Ishikawa (cell line): ENCODE results near the gene ACO2.

Experiments used
- CREB1 ChIP-seq: IDR thresholded peaks from 2 replicates; pipeline ENCODE4 v1.6.1; 2012; ENCODE audit warnings: low read depth
- EP300 ChIP-seq: IDR thresholded peaks from 2 replicates; pipeline ENCODE4 v1.6.1; 2012; ENCODE audit warnings: borderline replicate concordance
- MAX ChIP-seq: IDR thresholded peaks from 2 replicates; pipeline ENCODE4 v1.6.1; 2012
- NFIC ChIP-seq: IDR thresholded peaks from 2 replicates; pipeline ENCODE4 v1.6.1; 2012
- TAF1 ChIP-seq: IDR thresholded peaks from 2 replicates; pipeline ENCODE4 v1.6.1; 2012; ENCODE audit warnings: low read depth, mild to moderate bottlenecking
- YY1 ChIP-seq: IDR thresholded peaks from 2 replicates; pipeline ENCODE4 v1.6.1; 2012; ENCODE audit warnings: low read depth

- TF ChIP-seq EP300 (no peak), CREB1 (no peak), TAF1 (no peak; the same call in 1 of the 2 replicates), YY1 (no peak), NFIC (no peak; the same call in 1 of the 2 replicates), MAX (no peak; the same call in 1 of the 2 replicates)
Measured at GRCh38 chr22:41447435-41448188, 21.3 kb upstream of the ACO2 start.
